Measurements from ENCODE around the gene SOX15. TPM values are rescaled to one million over a fixed set of nuclear protein-coding genes. Genes with fewer than 3 reads are reported as not detected.

Gene SOX15
- under 1 TPM; 0.55 to 0.93 TPM for total RNA-seq
- not detected for polyA plus RNA-seq
- 0.13 to 0.49 (median 0.20) reads per million in 6 experiments for total RNA-seq

GRCh38 chr17:7589891-7590691, at the start of gene SOX15:
SOX15 (minus strand) TSS chr17:7590094; CDS start chr17:7589676, 418 bp downstream.
- Mint-ChIP-seq H3K27me3 (no peaks in the 10 kb centered on the region), H3K36me3 (peaks cover 0 to 53% (median 13%) of the 10 kb centered on the region in 3 donors), H3K4me1 (peaks cover 2 to 13% (median 9%) of the 10 kb centered on the region in 4 donors), H3K4me3 (no peak within 1 kb of the TSS), H3K27ac (peak within 1 kb of the TSS in 7 of 10 donors; percentile 11 to 80 (median 43)), H3K9me3 (no peaks in the 10 kb centered on the region)
- DNase-seq: no peak
- POLR2A ChIA-PET: interaction anchor here (0.6 to 2.8 kb wide), 12 partner anchors 9 to 234 kb away, joined by 3 to 12 read pairs (median 5); partner anchors contain the start of genes FXR2 and TP53
- ATAC-seq: peak in 1 of 2 donors; percentile 18

DNA sequence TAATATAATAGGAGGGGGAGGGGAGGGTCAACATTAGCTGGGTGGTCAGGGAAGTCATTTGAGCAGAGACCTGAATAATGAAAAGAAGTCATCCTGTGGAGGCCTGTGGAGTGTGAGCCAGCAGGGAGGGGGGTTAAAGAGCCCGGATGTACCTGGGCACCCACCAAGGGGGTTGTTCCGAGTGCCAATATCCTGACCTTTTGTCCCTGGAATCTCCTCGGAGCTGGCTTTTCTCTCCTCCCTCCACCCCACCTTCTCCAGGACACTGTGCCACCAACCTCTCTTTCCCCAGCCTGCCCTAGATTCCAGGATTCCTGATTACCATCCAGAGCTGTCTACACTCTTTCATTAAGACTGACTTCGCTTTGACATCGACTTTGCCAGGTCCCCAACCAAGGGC, 46.3 kb upstream of the SOX15 start:
- POLR2A ChIA-PET: interaction anchor here (0.6 to 1.3 kb wide), 2 partner anchors 11 to 15 kb away, joined by 3 to 6 read pairs; partner anchors contain the start of gene ATP1B2
- no peak overlapping the region for H3K27ac Mint-ChIP-seq

DNA sequence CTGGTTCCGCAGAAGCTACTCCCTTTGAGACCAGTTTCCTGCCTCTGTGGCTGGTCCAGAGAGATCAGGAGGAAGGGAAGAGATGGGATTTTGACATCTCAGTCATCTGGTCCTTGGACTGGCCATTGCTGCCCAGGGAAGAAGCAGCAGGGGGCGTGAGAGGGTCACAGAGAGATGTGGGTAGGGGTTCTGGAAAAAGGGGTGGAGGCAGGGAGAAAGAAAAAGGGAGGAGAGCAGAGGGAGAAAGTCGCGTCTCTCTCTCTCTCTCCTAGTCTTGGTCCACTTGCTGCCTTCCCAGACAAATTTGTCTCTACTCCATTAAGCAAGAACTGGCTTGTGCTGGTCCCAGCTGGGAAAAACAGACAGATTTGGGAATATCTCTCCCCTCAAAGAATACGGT, 44.5 kb upstream of the SOX15 start:
- ATAC-seq: no peak
- POLR2A ChIA-PET: no interaction called here
- no peaks in the 10 kb centered on the region for H3K36me3 Mint-ChIP-seq

More for the DNA sequence above, 46.3 kb upstream of the SOX15 start:
- DNase-seq (no peak), ATAC-seq (no peak)
- Mint-ChIP-seq H3K9me3 (no peaks in the 10 kb centered on the region), H3K36me3 (no peaks in the 10 kb centered on the region), H3K27me3 (no peaks in the 10 kb centered on the region), H3K4me1 (peaks cover 0 to 2% (median 0%) of the 10 kb centered on the region in 4 donors), H3K4me3 (no peak overlapping the region)

GRCh38 chr17:7633093-7633492, 43.2 kb upstream of the SOX15 start:
- Mint-ChIP-seq H3K36me3 (no peaks in the 10 kb centered on the region), H3K27ac (no peak overlapping the region), H3K27me3 (no peaks in the 10 kb centered on the region), H3K4me1 (peaks cover 0 to 4% (median 1%) of the 10 kb centered on the region in 4 donors), H3K9me3 (no peaks in the 10 kb centered on the region), H3K4me3 (no peak overlapping the region)
- no peak for ATAC-seq
- DNase-seq: no peak
- POLR2A ChIA-PET: interaction anchor here (1.1 to 4.6 kb wide), 2 partner anchors 18 to 53 kb away, joined by 4 to 49 read pairs; partner anchors contain the start of genes ATP1B2, TP53 and WRAP53

More for the DNA sequence above, 44.5 kb upstream of the SOX15 start:
- Mint-ChIP-seq H3K27ac (peak overlapping the region in 2 of 10 donors; percentile 33 to 57), H3K27me3 (no peaks in the 10 kb centered on the region), H3K9me3 (no peaks in the 10 kb centered on the region), H3K4me1 (peaks cover 0 to 3% (median 1%) of the 10 kb centered on the region in 4 donors), H3K4me3 (no peak overlapping the region)
- DNase-seq: no peak

- H3K27me3 Mint-ChIP-seq: no peaks in the 10 kb centered on the region
- POLR2A ChIA-PET: interaction anchor here (1.1 to 4.6 kb wide), 3 partner anchors 11 to 54 kb away, joined by 3 to 49 read pairs (median 4); partner anchors contain the start of genes ATP1B2, TP53 and WRAP53
- peak overlapping the region in 2 of 10 donors; percentile 27 to 50 for H3K27ac Mint-ChIP-seq
- no peaks in the 10 kb centered on the region for H3K9me3 Mint-ChIP-seq
- no peak for ATAC-seq
- no peak overlapping the region for H3K4me3 Mint-ChIP-seq
- DNase-seq: peak in 4 of 10 donors; percentile 17 to 38 (median 35)
- peaks cover 2 to 6% (median 3%) of the 10 kb centered on the region in 4 donors for H3K4me1 Mint-ChIP-seq
- H3K36me3 Mint-ChIP-seq: no peaks in the 10 kb centered on the region
Measured at GRCh38 chr17:7632492-7632894, 42.6 kb upstream of the SOX15 start.

- ATAC-seq (no peak), DNase-seq (no peak)
- peaks cover 0 to under 1% (median 0%) of the 10 kb centered on the region in 3 donors for H3K36me3 Mint-ChIP-seq
- no peaks in the 10 kb centered on the region for H3K27me3 Mint-ChIP-seq
- H3K9me3 Mint-ChIP-seq: no peaks in the 10 kb centered on the region
- H3K4me1 Mint-ChIP-seq: peaks cover 5 to 11% (median 9%) of the 10 kb centered on the region in 4 donors
- H3K4me3 Mint-ChIP-seq: peak overlapping the region in 2 of 10 donors; percentile 26 to 51
- H3K27ac Mint-ChIP-seq: peak overlapping the region in 1 of 10 donors; percentile 33
- POLR2A ChIA-PET: interaction anchor here (1.1 to 4.6 kb wide), 3 partner anchors 10 to 55 kb away, joined by 3 to 49 read pairs (median 4); partner anchors contain the start of genes ATP1B2, TP53 and WRAP53
Measured at GRCh38 chr17:7631398-7632380, 41.8 kb upstream of the SOX15 start.

DNA sequence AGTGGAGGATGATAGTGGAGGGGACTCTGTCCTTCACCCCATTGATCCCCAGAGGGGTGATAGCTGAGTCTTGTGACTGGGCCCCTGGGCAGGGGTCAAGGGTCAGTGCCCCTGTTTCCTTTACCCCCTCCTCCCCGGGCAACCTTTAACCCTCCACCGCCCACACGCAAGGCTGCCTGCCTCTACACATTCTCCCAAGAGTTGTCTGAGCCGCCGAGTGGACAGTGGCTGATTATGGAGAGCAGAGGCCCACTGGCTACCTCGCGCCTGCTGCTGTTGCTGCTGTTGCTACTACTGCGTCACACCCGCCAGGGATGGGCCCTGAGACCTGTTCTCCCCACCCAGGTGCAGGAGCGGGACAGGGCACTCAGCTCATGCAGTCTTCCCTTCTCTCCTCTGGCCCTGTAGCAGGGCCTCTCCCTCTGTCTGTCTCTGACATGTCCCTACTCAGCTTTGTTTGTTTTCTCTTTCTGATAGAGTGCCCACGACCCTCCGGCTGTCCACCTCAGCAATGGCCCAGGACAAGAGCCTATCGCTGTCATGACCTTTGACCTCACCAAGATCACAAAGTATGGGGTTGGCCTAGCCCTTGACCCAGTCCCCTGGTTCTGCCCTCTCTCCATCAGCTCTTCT, 40.2 kb upstream of the SOX15 start, which contains the start of gene SHBG:
SHBG (plus strand) TSS at position 197 of the 633 bp plus-strand sequence; CDS start at position 235, 38 bp downstream.
- H3K27ac Mint-ChIP-seq: peak within 1 kb of the TSS in 5 of 10 donors; percentile 25 to 64 (median 43)

GRCh38 chr17:7627250-7628121, 37.6 kb upstream of the SOX15 start, which contains the start of gene SAT2:
SAT2 (minus strand) TSS chr17:7627821; CDS start chr17:7627635, 186 bp downstream.
- peak within 1 kb of the TSS; percentile 79 to 98 (median 94) for H3K27ac Mint-ChIP-seq
- H3K4me3 Mint-ChIP-seq: peak within 1 kb of the TSS; percentile 90 to 97 (median 94)
- H3K36me3 Mint-ChIP-seq: peaks cover 0 to 7% (median 2%) of the 10 kb centered on the region in 3 donors

More for the DNA sequence above, 40.2 kb upstream of the SOX15 start, which contains the start of gene SHBG:
- no peak for DNase-seq
- POLR2A ChIA-PET: interaction anchor here (0.5 to 4.6 kb wide), 3 partner anchors 15 to 77 kb away, joined by 3 to 49 read pairs (median 5); partner anchors contain the start of genes FXR2, TP53 and WRAP53
- Mint-ChIP-seq H3K4me3 (peak within 1 kb of the TSS in 6 of 10 donors; percentile 19 to 71 (median 40)), H3K36me3 (peaks cover 0 to 7% (median 2%) of the 10 kb centered on the region in 3 donors), H3K9me3 (no peaks in the 10 kb centered on the region), H3K4me1 (peaks cover 7 to 18% (median 16%) of the 10 kb centered on the region in 4 donors), H3K27me3 (no peaks in the 10 kb centered on the region)
- no peak for ATAC-seq

DNA sequence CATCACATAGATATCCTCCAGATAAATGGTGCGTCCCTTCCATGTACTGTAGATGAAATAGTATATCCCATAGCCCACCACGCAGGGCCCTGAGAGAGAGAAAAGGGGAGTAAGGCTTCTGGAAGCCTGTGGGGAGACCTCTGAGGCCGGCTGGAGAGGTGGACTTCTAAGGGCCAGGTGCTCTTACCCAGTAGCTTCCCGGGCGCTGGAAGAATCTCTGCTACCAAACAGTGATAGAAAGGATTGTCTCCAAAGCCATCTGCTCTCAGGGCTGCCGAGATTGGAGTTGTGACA, 37.0 kb upstream of the SOX15 start:
- no peaks in the 10 kb centered on the region for H3K9me3 Mint-ChIP-seq
- H3K27ac Mint-ChIP-seq: peak overlapping the region; percentile 79 to 98 (median 94)
- H3K27me3 Mint-ChIP-seq: no peaks in the 10 kb centered on the region
- H3K36me3 Mint-ChIP-seq: peaks cover 0 to 7% (median 2%) of the 10 kb centered on the region in 3 donors
- peaks cover 7 to 18% (median 16%) of the 10 kb centered on the region in 4 donors for H3K4me1 Mint-ChIP-seq
- ATAC-seq (no peak), DNase-seq (no peak)
- peak overlapping the region; percentile 90 to 97 (median 94) for H3K4me3 Mint-ChIP-seq
- POLR2A ChIA-PET: interaction anchor here (1.5 to 3.4 kb wide), 6 partner anchors 11 to 59 kb away, joined by 3 to 83 read pairs (median 9); partner anchors contain the start of genes ATP1B2, FXR2 and TP53

More at GRCh38 chr17:7627250-7628121, 37.6 kb upstream of the SOX15 start, which contains the start of gene SAT2:
- Mint-ChIP-seq H3K4me1 (peaks cover 7 to 18% (median 16%) of the 10 kb centered on the region in 4 donors), H3K27me3 (no peaks in the 10 kb centered on the region), H3K9me3 (no peaks in the 10 kb centered on the region)
- DNase-seq (peak; percentile 75 to 95 (median 80)), ATAC-seq (peak; percentile 93 to 95)
- POLR2A ChIA-PET: interaction anchor here (0.5 to 3.4 kb wide), 13 partner anchors 12 to 529 kb away, joined by 3 to 83 read pairs (median 5); partner anchors contain the start of genes ATP1B2, FXR2, MPDU1 and TP53

GRCh38 chr17:7626307-7626706, 36.4 kb upstream of the SOX15 start:
- Mint-ChIP-seq H3K9me3 (no peaks in the 10 kb centered on the region), H3K27me3 (no peaks in the 10 kb centered on the region), H3K36me3 (peaks cover 0 to 7% (median 2%) of the 10 kb centered on the region in 3 donors), H3K27ac (peak overlapping the region in 9 of 10 donors; percentile 54 to 98 (median 92)), H3K4me1 (peaks cover 7 to 18% (median 16%) of the 10 kb centered on the region in 4 donors), H3K4me3 (peak overlapping the region; percentile 90 to 97 (median 94))
- no peak for ATAC-seq
- POLR2A ChIA-PET: interaction anchor here (0.7 to 3.4 kb wide), 4 partner anchors 10 to 715 kb away, joined by 3 to 83 read pairs (median 28); partner anchors contain the start of genes FXR2 and TP53
- no peak for DNase-seq

Measured in naive thymus-derived CD8-positive, alpha-beta T cell (primary cell).